Measurements from ENCODE around the gene PNPLA6. TPM values are rescaled to one million over a fixed set of nuclear protein-coding genes. Genes with fewer than 3 reads are reported as not detected.

The PNPLA6 gene
- total and polyA plus RNA-seq, 2 of the 13 experiments (the other 11 are each of a cell fraction or from before 2014, with no cell fraction given), result 24.9 to 28.2 TPM

GRCh38 chr19:7533281-7533885 is 2.1 kb upstream of the PNPLA6 start:
- H3K4me1 ChIP-seq (ENCODE audit: insufficient read depth, low read length), result peaks cover 14% of the 10 kb centered on the region
- H3K4me3 ChIP-seq (replicated peaks in 1 of 3; ENCODE audit: insufficient read depth in 1 of 3, low read depth in 2 of 3, low read length in 3 of 3), result peak overlapping the region; percentile 91 to 97 (median 94); a peak in 5 of 6 replicates
- no peaks in the 10 kb centered on the region; a peak in 1 of 5 replicates for H3K36me3 ChIP-seq (replicated peaks in 1 of 2; ENCODE audit: control insufficient read depth in 1 of 2, insufficient read depth in 2 of 2, low read length in 2 of 2)
- no peak for ATAC-seq
- no peak overlapping the region for H2AFZ ChIP-seq (ENCODE audit: low read length)
- H3K79me2 ChIP-seq (ENCODE audit: insufficient read depth, low read length), result no peaks in the 10 kb centered on the region
- peak overlapping the region; percentile 89 for H3K4me2 ChIP-seq (ENCODE audit: low read depth, low read length)
- DNase-seq (ENCODE audit: low spot score), result no peak
- BruUV-seq (replicated peaks), result no TSS peak
- CTCF ChIA-PET (ENCODE audit: low intra/inter-chr PET ratio, low total read pairs), result no interaction called here
- H3K27me3 ChIP-seq (ENCODE audit: control insufficient read depth in 1 of 2, insufficient read depth in 2 of 2, low read length in 2 of 2), result no peaks in the 10 kb centered on the region; a peak in 1 of 5 replicates
- no peaks in the 10 kb centered on the region for H4K20me1 ChIP-seq (ENCODE audit: insufficient read depth, low read length)
- peak overlapping the region; percentile 84 for H3K27ac ChIP-seq (ENCODE audit: extremely low read length, insufficient read depth, low read length)
- WGBS (ENCODE audit: low lambda C conversion rate), result 88% methylated on average over 25 of the region's 30 CpGs
- intact Hi-C loops (cut with micrococcal nuclease; ENCODE audit: unreplicated experiment) (no loop called here), in situ Hi-C loops (cut with HindIII; ENCODE audit: extremely low pct_ligation_motif_present, low pct_unique_long_range_greater_than_20kb) (no loop called here)
- H3K9ac ChIP-seq (ENCODE audit: insufficient read depth, low read depth, low read length), result peak overlapping the region; percentile 81
- no peak for FAIRE-seq
- POLR2A ChIA-PET, result no interaction called here
- H3K9me3 ChIP-seq (ENCODE audit: low read length), result no peaks in the 10 kb centered on the region
- peak; percentile 83; the same call in 1 of the 2 replicates for TF ChIP-seq ZMYM3 (CRISPR knock-in tag; IDR thresholded peaks at IDR 0.05)
- TF ChIP-seq SNRNP70 (IDR thresholded peaks at IDR 0.05; ENCODE audit: low read depth, low read length), result no peak
- no peak for TF ChIP-seq SMARCE1 (IDR thresholded peaks at IDR 0.05; ENCODE audit: borderline replicate concordance)
- TF ChIP-seq, protein P1, sequence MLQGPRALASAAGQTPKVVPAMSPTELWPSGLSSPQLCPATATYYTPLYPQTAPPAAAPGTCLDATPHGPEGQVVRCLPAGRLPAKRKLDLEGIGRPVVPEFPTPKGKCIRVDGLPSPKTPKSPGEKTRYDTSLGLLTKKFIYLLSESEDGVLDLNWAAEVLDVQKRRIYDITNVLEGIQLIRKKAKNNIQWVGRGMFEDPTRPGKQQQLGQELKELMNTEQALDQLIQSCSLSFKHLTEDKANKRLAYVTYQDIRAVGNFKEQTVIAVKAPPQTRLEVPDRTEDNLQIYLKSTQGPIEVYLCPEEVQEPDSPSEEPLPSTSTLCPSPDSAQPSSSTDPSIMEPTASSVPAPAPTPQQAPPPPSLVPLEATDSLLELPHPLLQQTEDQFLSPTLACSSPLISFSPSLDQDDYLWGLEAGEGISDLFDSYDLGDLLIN (CRISPR knock-in tag; IDR thresholded peaks at IDR 0.05; ENCODE audit: borderline replicate concordance), result no peak
- TF ChIP-seq ZNF772 (CRISPR knock-in tag; IDR thresholded peaks at IDR 0.05), result no peak
- TF ChIP-seq JUN (CRISPR knock-in tag; IDR thresholded peaks at IDR 0.05), result no peak
- no peak for TF ChIP-seq ZNF558 (CRISPR knock-in tag; IDR thresholded peaks at IDR 0.05; ENCODE audit: borderline replicate concordance)
- TF ChIP-seq ZNF230 (CRISPR knock-in tag; IDR thresholded peaks at IDR 0.05), result no peak
- no peak for TF ChIP-seq BORCS8-MEF2B (CRISPR knock-in tag; IDR thresholded peaks at IDR 0.05)
- TF ChIP-seq, protein P2, sequence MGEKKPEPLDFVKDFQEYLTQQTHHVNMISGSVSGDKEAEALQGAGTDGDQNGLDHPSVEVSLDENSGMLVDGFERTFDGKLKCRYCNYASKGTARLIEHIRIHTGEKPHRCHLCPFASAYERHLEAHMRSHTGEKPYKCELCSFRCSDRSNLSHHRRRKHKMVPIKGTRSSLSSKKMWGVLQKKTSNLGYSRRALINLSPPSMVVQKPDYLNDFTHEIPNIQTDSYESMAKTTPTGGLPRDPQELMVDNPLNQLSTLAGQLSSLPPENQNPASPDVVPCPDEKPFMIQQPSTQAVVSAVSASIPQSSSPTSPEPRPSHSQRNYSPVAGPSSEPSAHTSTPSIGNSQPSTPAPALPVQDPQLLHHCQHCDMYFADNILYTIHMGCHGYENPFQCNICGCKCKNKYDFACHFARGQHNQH (CRISPR knock-in tag; IDR thresholded peaks at IDR 0.05), result no peak
- no peak for TF ChIP-seq ZNF3 (CRISPR knock-in tag; IDR thresholded peaks at IDR 0.05)
- no peak for TF ChIP-seq ZKSCAN5 (CRISPR knock-in tag; IDR thresholded peaks at IDR 0.05)
- TF ChIP-seq, protein P3, sequence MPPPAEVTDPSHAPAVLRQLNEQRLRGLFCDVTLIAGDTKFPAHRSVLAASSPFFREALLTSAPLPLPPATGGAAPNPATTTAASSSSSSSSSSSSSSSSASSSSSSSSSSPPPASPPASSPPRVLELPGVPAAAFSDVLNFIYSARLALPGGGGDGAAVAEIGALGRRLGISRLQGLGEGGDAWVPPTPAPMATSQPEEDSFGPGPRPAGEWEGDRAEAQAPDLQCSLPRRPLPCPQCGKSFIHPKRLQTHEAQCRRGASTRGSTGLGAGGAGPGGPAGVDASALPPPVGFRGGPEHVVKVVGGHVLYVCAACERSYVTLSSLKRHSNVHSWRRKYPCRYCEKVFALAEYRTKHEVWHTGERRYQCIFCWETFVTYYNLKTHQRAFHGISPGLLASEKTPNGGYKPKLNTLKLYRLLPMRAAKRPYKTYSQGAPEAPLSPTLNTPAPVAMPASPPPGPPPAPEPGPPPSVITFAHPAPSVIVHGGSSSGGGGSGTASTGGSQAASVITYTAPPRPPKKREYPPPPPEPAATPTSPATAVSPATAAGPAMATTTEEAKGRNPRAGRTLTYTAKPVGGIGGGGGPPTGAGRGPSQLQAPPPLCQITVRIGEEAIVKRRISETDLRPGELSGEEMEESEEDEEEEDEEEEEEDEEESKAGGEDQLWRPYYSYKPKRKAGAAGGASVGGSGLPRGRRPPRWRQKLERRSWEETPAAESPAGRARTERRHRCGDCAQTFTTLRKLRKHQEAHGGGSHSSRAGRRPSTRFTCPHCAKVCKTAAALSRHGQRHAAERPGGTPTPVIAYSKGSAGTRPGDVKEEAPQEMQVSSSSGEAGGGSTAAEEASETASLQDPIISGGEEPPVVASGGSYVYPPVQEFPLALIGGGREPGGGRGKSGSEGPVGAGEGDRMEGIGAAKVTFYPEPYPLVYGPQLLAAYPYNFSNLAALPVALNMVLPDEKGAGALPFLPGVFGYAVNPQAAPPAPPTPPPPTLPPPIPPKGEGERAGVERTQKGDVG (CRISPR knock-in tag; IDR thresholded peaks at IDR 0.05; ENCODE audit: borderline replicate concordance), result peak; percentile 39; the same call in 1 of the 2 replicates
- no peak for TF ChIP-seq CBX1 (IDR thresholded peaks at IDR 0.05; ENCODE audit: low read depth)
- TF ChIP-seq HNF1B (CRISPR knock-in tag; IDR thresholded peaks at IDR 0.05), result 0 out of 2 replicates have a peak, but pooled peaks have one; percentile 34
- TF ChIP-seq IRX3 (CRISPR knock-in tag; IDR thresholded peaks at IDR 0.05; ENCODE audit: borderline replicate concordance, low read depth), result no peak
- no peak for TF ChIP-seq GPN1 (CRISPR knock-in tag; IDR thresholded peaks at IDR 0.05; ENCODE audit: borderline replicate concordance)
- TF ChIP-seq SOX5 (CRISPR knock-in tag; IDR thresholded peaks at IDR 0.05; ENCODE audit: borderline replicate concordance), result no peak
- no peak for TF ChIP-seq ZBTB7B (CRISPR knock-in tag; IDR thresholded peaks at IDR 0.05)

Measured in HepG2 (cell line).